Naive thymus-derived CD4-positive, alpha-beta T cell (primary cell): ENCODE results near the gene GLG1. TPM values are rescaled to one million over a fixed set of nuclear protein-coding genes. Genes with fewer than 3 reads are reported as not detected.

ENCODE experiments used
- ATAC-seq: fragments of 150-1000 bp; cut with Tn5 transposase; 2 replicates; pipeline ENCODE4 v1.10.0; 2021; ENCODE audit warnings: mild to moderate bottlenecking, moderate library complexity
- CTCF ChIA-PET: fragments of 350-600 bp; sonication (Branson Sonifier 250); formaldehyde crosslinking; loops from one replicate; lab custom pipeline; 2021; ENCODE audit warnings: antibody characterized with exemption; lab: Charles Lee
- POLR2A ChIA-PET: fragments of 350-600 bp; sonication (Branson Sonifier 250); formaldehyde crosslinking; loops from one replicate; lab custom pipeline; 2021; ENCODE audit warnings: antibody characterized with exemption, inconsistent platforms; lab: Charles Lee
- DNase-seq, 9 donors: peaks; one replicate each; pipeline versions ENCODE4 v3.0.0 to v3.0.0-alpha.2; 2020 to 2022; ENCODE audit warnings: mixed read lengths in 1 of 9
- H3K27ac ChIP-seq: one replicate; pipeline ENCODE4 v1.7.0; 2013; ENCODE audit warnings: mild to moderate bottlenecking, low read depth, low read length, moderate library complexity
- H3K27me3 ChIP-seq, 2 donors: one replicate each; pipeline ENCODE4 v1.7.0; 2013; ENCODE audit warnings: low read length in 2 of 2, mild to moderate bottlenecking in 2 of 2, moderate library complexity in 2 of 2; ENCODE audit not compliant: control insufficient read depth in 2 of 2, insufficient read depth in 2 of 2
- H3K36me3 ChIP-seq, 3 experiments: 1 replicate in 2 of 3; 2 replicates in 1 of 3; pipeline ENCODE4 v1.7.0; 2013; ENCODE audit warnings: low read length in 3 of 3, mild to moderate bottlenecking in 3 of 3, moderate library complexity in 1 of 3; ENCODE audit not compliant: insufficient read depth in 3 of 3, control insufficient read depth in 2 of 3
- H3K4me1 ChIP-seq, 2 donors: one replicate each; pipeline ENCODE4 v1.7.0; 2013; ENCODE audit warnings: low read length in 2 of 2, mild to moderate bottlenecking in 2 of 2, moderate library complexity in 1 of 2; ENCODE audit not compliant: control insufficient read depth in 2 of 2, insufficient read depth in 2 of 2
- H3K4me3 ChIP-seq: 2 replicates; pipeline ENCODE4 v1.7.0; 2013; ENCODE audit warnings: mild to moderate bottlenecking, low read length
- H3K9me3 ChIP-seq, 3 experiments: 1 replicate in 2 of 3; 2 replicates in 1 of 3; pipeline ENCODE4 v1.7.0; 2013; ENCODE audit warnings: low read length in 3 of 3; ENCODE audit not compliant: control insufficient read depth in 2 of 3
- H3K27ac Mint-ChIP-seq, 9 donors: one replicate each; pipeline ENCODE4 v1.8.0; 2020 to 2022; ENCODE audit warnings: mixed read lengths in 9 of 9, mild to moderate bottlenecking in 8 of 9, moderate library complexity in 5 of 9, inconsistent platforms in 2 of 9
- H3K27me3 Mint-ChIP-seq, 5 donors: one replicate each; pipeline ENCODE4 v1.8.0; 2021 to 2022; ENCODE audit warnings: mixed read lengths in 5 of 5, mild to moderate bottlenecking in 1 of 5
- H3K36me3 Mint-ChIP-seq, 5 donors: one replicate each; pipeline ENCODE4 v1.8.0; 2020 to 2022; ENCODE audit warnings: mixed read lengths in 5 of 5, mild to moderate bottlenecking in 3 of 5, inconsistent platforms in 1 of 5
- H3K4me1 Mint-ChIP-seq, 7 donors: one replicate each; pipeline ENCODE4 v1.8.0; 2020 to 2022; ENCODE audit warnings: mixed read lengths in 7 of 7, mild to moderate bottlenecking in 3 of 7, inconsistent platforms in 1 of 7
- H3K4me3 Mint-ChIP-seq, 10 donors: one replicate each; pipeline ENCODE4 v1.8.0; 2020 to 2022; ENCODE audit warnings: mild to moderate bottlenecking in 10 of 10, mixed read lengths in 10 of 10, moderate library complexity in 6 of 10, inconsistent platforms in 2 of 10
- H3K9me3 Mint-ChIP-seq, 11 donors: one replicate each; pipeline ENCODE4 v1.8.0; 2020 to 2022; ENCODE audit warnings: mixed read lengths in 11 of 11, mild to moderate bottlenecking in 4 of 11, inconsistent platforms in 1 of 11, moderate library complexity in 1 of 11
- intact Hi-C, 2 donors: fragments of 100-400 bp; cut with micrococcal nuclease; formaldehyde crosslinking; loops; one replicate each; pipeline ENCODE4 v1.15.1; 2023
- polyA plus RNA-seq, 2 donors: library from polyadenylated mRNA; unstranded; fragments of 300-500 nt; fragmentation: Illumina TruSeq; gene quantifications; one replicate each; pipeline ENCODE4 v1.2.3, GENCODE V29; 2021
- total RNA-seq, 6 experiments: library from RNA in 5 of 6; stranded (reverse) in 5 of 6; gene quantifications; 1 replicate in 5 of 6; 2 replicates in 1 of 6; pipeline ENCODE4 v1.2.3 and lab custom pipeline; 2021 to 2026

GLG1 gene
- total and polyA plus RNA-seq, 7 experiments from 2014 or later: 125 to 285 (median 188) TPM

DNA sequence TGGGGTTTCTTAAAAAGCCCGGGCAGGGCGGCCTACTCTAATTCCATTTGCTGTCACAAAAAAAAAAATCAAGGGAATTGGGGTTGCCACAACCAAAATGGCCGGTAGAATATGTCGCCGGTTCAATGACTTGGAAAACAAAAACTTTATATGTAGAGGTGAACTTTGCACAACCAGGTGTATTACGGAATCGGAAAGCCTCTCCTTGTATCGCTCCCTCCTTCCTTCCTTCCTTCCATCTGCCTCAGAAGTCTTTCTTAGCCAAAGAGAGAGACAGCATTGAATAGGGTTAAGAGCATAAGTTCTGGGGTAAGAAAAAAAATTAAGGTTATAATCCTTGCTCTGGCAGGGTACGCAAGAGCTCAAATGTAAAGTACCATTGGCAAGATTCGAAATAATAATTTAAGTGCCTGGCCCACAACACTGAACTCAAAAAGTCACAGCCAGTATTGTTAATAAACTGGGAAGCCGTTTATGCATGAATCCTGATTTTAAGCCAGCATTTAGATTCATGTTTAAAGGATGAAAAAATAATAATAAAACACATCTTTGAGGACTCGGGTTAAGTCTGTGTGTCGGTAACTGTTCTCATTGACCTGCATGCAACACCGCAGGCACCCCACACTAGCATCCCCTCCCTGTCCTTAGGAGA, 522 bp upstream of the GLG1 start:
- Mint-ChIP-seq H3K27me3 (no peaks in the 10 kb centered on the region), H3K4me3 (peak overlapping the region; percentile 92 to 100 (median 98)), H3K4me1 (peaks cover 45 to 69% (median 58%) of the 10 kb centered on the region in 7 donors), H3K9me3 (peaks cover 0 to 3% (median 0%) of the 10 kb centered on the region in 11 donors), H3K27ac (peak overlapping the region; percentile 51 to 97 (median 91)), H3K36me3 (peaks cover 0 to 22% (median 4%) of the 10 kb centered on the region in 5 donors)
- ChIA-PET POLR2A (interaction anchor here (0.8 to 3.6 kb wide), 16 partner anchors 9 to 1040 kb away, joined by 3 to 23 read pairs (median 5); partner anchors contain the start of genes KARS1, PSMD7, RFWD3 and TERF2IP), CTCF (interaction anchor here (0.6 to 1.8 kb wide), 3 partner anchors 13 to 115 kb away, joined by 3 to 6 read pairs (median 4); no protein-coding TSS in a partner anchor)
- DNase-seq (peak in 1 of 9 donors; percentile 13), ATAC-seq (peak; percentile 45)
- intact Hi-C loops: loop anchor here (1.0 to 10.0 kb wide), 18 partner anchors 16 to 1040 kb away; partner anchors contain the start of genes PSMD7 (in 2 of the 2), TMEM170A (in 2 of the 2), WDR59 (in 2 of the 2) and ZFP1 (in 2 of the 2)
- peaks cover 0 to 9% (median 0%) of the 10 kb centered on the region in 3 experiments for H3K36me3 ChIP-seq
- peak overlapping the region; percentile 91 for H3K27ac ChIP-seq
- H3K9me3 ChIP-seq: no peaks in the 10 kb centered on the region
- H3K4me3 ChIP-seq: peak overlapping the region; percentile 78
- no peaks in the 10 kb centered on the region for H3K27me3 ChIP-seq
- peaks cover 31 to 39% of the 10 kb centered on the region in 2 donors for H3K4me1 ChIP-seq

- H3K27me3 Mint-ChIP-seq: no peaks in the 10 kb centered on the region
- Histone ChIP-seq H3K4me3 (peak overlapping the region; percentile 78), H3K4me1 (peaks cover 44 to 52% of the 10 kb centered on the region in 2 donors), H3K9me3 (no peaks in the 10 kb centered on the region), H3K27me3 (no peaks in the 10 kb centered on the region), H3K27ac (peak overlapping the region; percentile 91), H3K36me3 (peaks cover 0 to 9% (median 0%) of the 10 kb centered on the region in 3 experiments)
- H3K4me1 Mint-ChIP-seq: peaks cover 51 to 78% (median 68%) of the 10 kb centered on the region in 7 donors
- peak overlapping the region; percentile 86 to 99 (median 95) for H3K27ac Mint-ChIP-seq
- peaks cover 0 to 21% (median 4%) of the 10 kb centered on the region in 5 donors for H3K36me3 Mint-ChIP-seq
- POLR2A ChIA-PET: interaction anchor here (1.1 to 3.6 kb wide), 10 partner anchors 11 to 1042 kb away, joined by 4 to 23 read pairs (median 8); partner anchors contain the start of genes KARS1, RFWD3 and TERF2IP
- CTCF ChIA-PET: interaction anchor here (1.2 kb wide), 1 partner anchor 23 kb away, joined by 3 read pairs; no protein-coding TSS in a partner anchor
- intact Hi-C loops: loop anchor here (2.0 to 10.0 kb wide), 12 partner anchors 47 to 859 kb away; partner anchors contain the start of genes WDR59 (in 2 of the 2), CFDP1 (in 1 of the 2), PSMD7 (in 1 of the 2) and RFWD3 (in 1 of the 2)
- DNase-seq (no peak), ATAC-seq (no peak)
- peaks cover 0 to 3% (median 0%) of the 10 kb centered on the region in 11 donors for H3K9me3 Mint-ChIP-seq
- peak overlapping the region; percentile 88 to 100 (median 98) for H3K4me3 Mint-ChIP-seq
Measured at GRCh38 chr16:74605746-74606520, 981 bp downstream of the GLG1 start.

- Histone ChIP-seq H3K9me3 (no peaks in the 10 kb centered on the region), H3K27ac (peak overlapping the region; percentile 91), H3K4me1 (peaks cover 50 to 58% of the 10 kb centered on the region in 2 donors), H3K36me3 (peaks cover 0 to 9% (median 0%) of the 10 kb centered on the region in 3 experiments), H3K27me3 (no peaks in the 10 kb centered on the region), H3K4me3 (peak overlapping the region; percentile 78)
- Mint-ChIP-seq H3K4me3 (peak overlapping the region; percentile 88 to 100 (median 98)), H3K4me1 (peaks cover 55 to 80% (median 70%) of the 10 kb centered on the region in 7 donors), H3K9me3 (peaks cover 0 to 3% (median 0%) of the 10 kb centered on the region in 11 donors), H3K27ac (peak overlapping the region; percentile 86 to 99 (median 95)), H3K36me3 (peaks cover 0 to 23% (median 4%) of the 10 kb centered on the region in 5 donors), H3K27me3 (no peaks in the 10 kb centered on the region)
- intact Hi-C loops: loop anchor here (2.0 to 10.0 kb wide), 7 partner anchors 47 to 859 kb away; partner anchors contain the start of genes PSMD7 (in 1 of the 2) and TMEM170A (in 1 of the 2)
- DNase-seq (no peak), ATAC-seq (no peak)
- CTCF ChIA-PET: interaction anchor here (1.2 kb wide), 1 partner anchor 22 kb away, joined by 3 read pairs; no protein-coding TSS in a partner anchor
- POLR2A ChIA-PET: interaction anchor here (1.1 to 3.6 kb wide), 6 partner anchors 11 to 1042 kb away, joined by 5 to 23 read pairs (median 7); partner anchors contain the start of genes KARS1, RFWD3 and TERF2IP
Measured at GRCh38 chr16:74605332-74605731, 1.6 kb downstream of the GLG1 start.

DNA sequence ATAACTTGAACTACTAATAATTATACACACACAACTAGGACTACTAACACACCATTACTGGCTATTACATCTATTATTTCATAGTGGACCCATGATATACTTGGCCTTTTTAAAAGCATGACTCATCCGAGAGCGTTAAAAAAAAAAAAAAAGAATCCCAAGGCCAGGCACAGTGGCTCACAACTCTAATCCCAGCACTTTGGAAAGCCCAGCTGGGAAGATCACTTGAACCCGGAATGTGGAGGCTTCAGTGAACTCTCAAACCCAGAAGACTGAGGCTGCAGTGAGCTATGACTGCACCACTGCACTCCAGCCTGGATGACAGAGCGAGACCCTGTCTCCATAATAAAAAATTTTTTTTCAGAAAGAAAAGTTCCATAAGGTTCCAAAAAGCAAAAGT, 3.1 kb downstream of the GLG1 start:
- Mint-ChIP-seq H3K4me1 (peaks cover 65 to 87% (median 78%) of the 10 kb centered on the region in 7 donors), H3K27ac (peak overlapping the region in 8 of 9 donors; percentile 87 to 97 (median 95)), H3K4me3 (peak overlapping the region; percentile 88 to 100 (median 98)), H3K27me3 (no peaks in the 10 kb centered on the region), H3K9me3 (no peaks in the 10 kb centered on the region), H3K36me3 (peaks cover 0 to 23% (median 8%) of the 10 kb centered on the region in 5 donors)
- Histone ChIP-seq H3K4me1 (peaks cover 49 to 56% of the 10 kb centered on the region in 2 donors), H3K36me3 (peaks cover 0 to 9% (median 0%) of the 10 kb centered on the region in 3 experiments), H3K9me3 (no peaks in the 10 kb centered on the region), H3K27ac (peak overlapping the region; percentile 91), H3K27me3 (no peaks in the 10 kb centered on the region), H3K4me3 (no peak overlapping the region)
- intact Hi-C loops: loop anchor here (2.0 to 10.0 kb wide), 5 partner anchors 37 to 861 kb away; partner anchors contain the start of gene TMEM170A (in 1 of the 2)
- POLR2A ChIA-PET: interaction anchor here (0.6 kb wide), 2 partner anchors 19 to 124 kb away, joined by 4 read pairs; no protein-coding TSS in a partner anchor
- ATAC-seq (no peak), DNase-seq (no peak)
- CTCF ChIA-PET: interaction anchor here (0.8 kb wide), 1 partner anchor 14 kb away, joined by 3 read pairs; no protein-coding TSS in a partner anchor

- peak overlapping the region; percentile 65 for H3K27ac ChIP-seq
- H3K27me3 Mint-ChIP-seq: no peaks in the 10 kb centered on the region
- H3K27me3 ChIP-seq: no peaks in the 10 kb centered on the region
- peak overlapping the region; percentile 79 to 97 (median 86) for H3K4me3 Mint-ChIP-seq
- H3K36me3 Mint-ChIP-seq: peaks cover 4 to 29% (median 14%) of the 10 kb centered on the region in 5 donors
- no peaks in the 10 kb centered on the region for H3K9me3 Mint-ChIP-seq
- DNase-seq: peak in 8 of 9 donors; percentile 47 to 85 (median 81)
- H3K4me1 ChIP-seq: peaks cover 41 to 49% of the 10 kb centered on the region in 2 donors
- H3K4me1 Mint-ChIP-seq: peaks cover 59 to 85% (median 73%) of the 10 kb centered on the region in 7 donors
- no peaks in the 10 kb centered on the region for H3K9me3 ChIP-seq
- intact Hi-C loops: loop anchor here (1.0 to 10.0 kb wide), 7 partner anchors 8 to 864 kb away; partner anchors contain the start of gene TMEM170A (in 1 of the 2)
- CTCF ChIA-PET: interaction anchor here (0.6 to 1.4 kb wide), 4 partner anchors 9 to 44 kb away, joined by 3 to 4 read pairs (median 4); no protein-coding TSS in a partner anchor
- peak; percentile 99 for ATAC-seq
- POLR2A ChIA-PET: interaction anchor here (0.6 to 2.1 kb wide), 8 partner anchors 8 to 98 kb away, joined by 3 to 8 read pairs (median 4); partner anchors contain the start of gene RFWD3
- H3K27ac Mint-ChIP-seq: peak overlapping the region; percentile 87 to 99 (median 96)
- peaks cover 0 to 11% (median 4%) of the 10 kb centered on the region in 3 experiments for H3K36me3 ChIP-seq
- H3K4me3 ChIP-seq: peak overlapping the region; percentile 45
Measured at GRCh38 chr16:74601126-74601871, 5.6 kb downstream of the GLG1 start.
